NCI-H1436 treated with DMSO at 0.1 percent for 48 hours (cell line): ENCODE results near the gene PPP6R2.
"Not testable (repeated sequence)": the region's sequence is repeated elsewhere in the genome, so short reads cannot be mapped to it uniquely, and the experiment has no call there.

Source experiments
- DNase-seq: peaks from one replicate; lab custom pipeline; 2025; lab: John Stamatoyannopoulos, UW

PPP6R2 gene

GRCh38 chr22:50401907-50402306, 58.8 kb downstream of the PPP6R2 start:
- DNase-seq, result no peak

GRCh38 chr22:50403701-50404101, 60.6 kb downstream of the PPP6R2 start:
- DNase-seq, result no peak

- DNase-seq, result no peak
Measured at GRCh38 chr22:50406416-50407170, 63.5 kb downstream of the PPP6R2 start.

- no peak for DNase-seq
Measured at GRCh38 chr22:50408311-50408710, 65.2 kb downstream of the PPP6R2 start.

- DNase-seq, result not testable (repeated sequence)
Measured at GRCh38 chr22:50408954-50409353, 65.8 kb downstream of the PPP6R2 start.

GRCh38 chr22:50414476-50415248, 71.5 kb downstream of the PPP6R2 start:
- no peak for DNase-seq

- no peak for DNase-seq
Measured at GRCh38 chr22:50415426-50415825, 72.3 kb downstream of the PPP6R2 start.

GRCh38 chr22:50416996-50417395, 73.9 kb downstream of the PPP6R2 start:
- no peak for DNase-seq

- no peak for DNase-seq
Measured at GRCh38 chr22:50417411-50418210, 74.5 kb downstream of the PPP6R2 start.

GRCh38 chr22:50418624-50419023, 75.5 kb downstream of the PPP6R2 start:
- no peak for DNase-seq

GRCh38 chr22:50419116-50419515, 76.0 kb downstream of the PPP6R2 start:
- no peak for DNase-seq

- DNase-seq, result no peak
Measured at GRCh38 chr22:50420015-50420414, 76.9 kb downstream of the PPP6R2 start.

GRCh38 chr22:50420581-50420980, 77.5 kb downstream of the PPP6R2 start:
- DNase-seq, result no peak

GRCh38 chr22:50422046-50422445, 78.9 kb downstream of the PPP6R2 start:
- DNase-seq, result no peak

GRCh38 chr22:50422961-50423815, 80.1 kb downstream of the PPP6R2 start:
- no peak for DNase-seq

- no peak for DNase-seq
Measured at GRCh38 chr22:50423956-50424355, 80.8 kb downstream of the PPP6R2 start.

GRCh38 chr22:50425179-50425916, 82.2 kb downstream of the PPP6R2 start:
- DNase-seq, result no peak

GRCh38 chr22:50432131-50432876, 89.2 kb downstream of the PPP6R2 start:
- DNase-seq, result no peak

- DNase-seq, result not testable (repeated sequence)
Measured at GRCh38 chr22:50432877-50433510, 89.9 kb downstream of the PPP6R2 start.

GRCh38 chr22:50434849-50435248, 91.7 kb downstream of the PPP6R2 start:
- no peak for DNase-seq
